ENCODE data around the gene SCUBE2.

DNA sequence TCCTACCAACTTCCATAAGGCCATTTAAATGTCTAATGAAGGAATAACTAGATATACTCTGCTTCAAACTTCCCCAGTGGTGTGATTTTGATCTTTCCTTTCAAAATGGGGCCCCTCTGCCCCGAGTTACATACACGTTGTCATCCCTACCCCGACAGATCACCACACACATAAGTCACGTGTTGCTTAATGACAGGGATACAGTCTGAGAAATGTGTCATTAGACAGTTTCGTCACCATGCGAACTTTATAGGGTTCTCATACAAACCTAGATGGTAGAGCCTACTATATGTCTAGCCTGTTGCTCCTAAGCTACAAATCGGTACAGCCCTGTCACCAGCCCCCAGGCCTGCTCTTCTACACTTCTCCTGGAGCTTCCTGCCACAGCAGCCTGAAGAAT lies 49.8 kb upstream of the SCUBE2 start:
- TF ChIP-seq, protein P1, sequence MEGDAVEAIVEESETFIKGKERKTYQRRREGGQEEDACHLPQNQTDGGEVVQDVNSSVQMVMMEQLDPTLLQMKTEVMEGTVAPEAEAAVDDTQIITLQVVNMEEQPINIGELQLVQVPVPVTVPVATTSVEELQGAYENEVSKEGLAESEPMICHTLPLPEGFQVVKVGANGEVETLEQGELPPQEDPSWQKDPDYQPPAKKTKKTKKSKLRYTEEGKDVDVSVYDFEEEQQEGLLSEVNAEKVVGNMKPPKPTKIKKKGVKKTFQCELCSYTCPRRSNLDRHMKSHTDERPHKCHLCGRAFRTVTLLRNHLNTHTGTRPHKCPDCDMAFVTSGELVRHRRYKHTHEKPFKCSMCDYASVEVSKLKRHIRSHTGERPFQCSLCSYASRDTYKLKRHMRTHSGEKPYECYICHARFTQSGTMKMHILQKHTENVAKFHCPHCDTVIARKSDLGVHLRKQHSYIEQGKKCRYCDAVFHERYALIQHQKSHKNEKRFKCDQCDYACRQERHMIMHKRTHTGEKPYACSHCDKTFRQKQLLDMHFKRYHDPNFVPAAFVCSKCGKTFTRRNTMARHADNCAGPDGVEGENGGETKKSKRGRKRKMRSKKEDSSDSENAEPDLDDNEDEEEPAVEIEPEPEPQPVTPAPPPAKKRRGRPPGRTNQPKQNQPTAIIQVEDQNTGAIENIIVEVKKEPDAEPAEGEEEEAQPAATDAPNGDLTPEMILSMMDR (IDR thresholded peaks at IDR 0.05 in 4 of 5, conservative IDR thresholded peaks at IDR 0.05 in 1 of 5), result no peak
- no peak for TF ChIP-seq POLR2A (IDR thresholded peaks at IDR 0.05)
